GM12872 (cell line): ENCODE measurements around the gene TCFL5.

Experiments used
- CTCF ChIP-seq: IDR thresholded peaks from 3 replicates; pipeline ENCODE4 v1.5.1; 2011; ENCODE audit warnings: low read depth, mild to moderate bottlenecking, low read length, moderate library complexity; ENCODE audit not compliant: insufficient read depth

The TCFL5 gene

GRCh38 chr20:62837790-62838127, 23.9 kb downstream of the TCFL5 start:
- TF ChIP-seq CTCF, result no peak

GRCh38 chr20:62836967-62837490, 24.6 kb downstream of the TCFL5 start:
- no peak for TF ChIP-seq CTCF

- no peak for TF ChIP-seq CTCF
Observed at GRCh38 chr20:62835931-62836861, 25.4 kb downstream of the TCFL5 start.

- no peak for TF ChIP-seq CTCF
Observed at GRCh38 chr20:62834967-62835730, 26.5 kb downstream of the TCFL5 start.

- TF ChIP-seq CTCF, result no peak
Observed at GRCh38 chr20:62832951-62833391, 28.7 kb downstream of the TCFL5 start.

GRCh38 chr20:62832212-62832922, 29.3 kb downstream of the TCFL5 start:
- no peak for TF ChIP-seq CTCF

GRCh38 chr20:62831854-62832211, 29.8 kb downstream of the TCFL5 start:
- no peak for TF ChIP-seq CTCF
